ENCODE results near the gene ADGRG1.

GRCh38 chr16:57611706-57612105, 16.7 kb upstream of the ADGRG1 start:
- TF ChIP-seq CTCF (IDR thresholded peaks at IDR 0.05) = no peak
- no peak for TF ChIP-seq POLR2A (IDR thresholded peaks at IDR 0.05)
